ENCODE measurements around the gene HOXA10.

The HOXA10 gene

DNA sequence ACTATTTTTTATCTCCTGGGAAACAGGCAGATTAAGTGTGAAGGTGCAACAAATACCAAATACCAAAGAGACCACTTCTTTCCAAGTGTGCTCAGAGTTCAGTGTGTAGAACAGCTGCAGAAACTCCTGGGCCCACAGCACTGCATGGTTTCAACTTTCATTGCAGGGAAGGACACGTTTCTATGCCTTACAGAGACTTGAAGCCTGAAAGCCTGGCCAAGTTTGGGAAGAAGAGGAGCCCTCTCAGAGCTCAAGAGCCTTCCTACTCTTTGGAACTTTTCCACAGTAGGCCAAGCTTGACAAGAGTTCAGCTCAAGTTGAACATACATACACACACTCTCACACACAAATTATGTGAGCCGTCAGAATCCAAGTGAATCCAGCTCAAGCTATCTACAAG is 46.1 kb downstream of the HOXA10 start:
- DNase-seq, result no peak

DNA sequence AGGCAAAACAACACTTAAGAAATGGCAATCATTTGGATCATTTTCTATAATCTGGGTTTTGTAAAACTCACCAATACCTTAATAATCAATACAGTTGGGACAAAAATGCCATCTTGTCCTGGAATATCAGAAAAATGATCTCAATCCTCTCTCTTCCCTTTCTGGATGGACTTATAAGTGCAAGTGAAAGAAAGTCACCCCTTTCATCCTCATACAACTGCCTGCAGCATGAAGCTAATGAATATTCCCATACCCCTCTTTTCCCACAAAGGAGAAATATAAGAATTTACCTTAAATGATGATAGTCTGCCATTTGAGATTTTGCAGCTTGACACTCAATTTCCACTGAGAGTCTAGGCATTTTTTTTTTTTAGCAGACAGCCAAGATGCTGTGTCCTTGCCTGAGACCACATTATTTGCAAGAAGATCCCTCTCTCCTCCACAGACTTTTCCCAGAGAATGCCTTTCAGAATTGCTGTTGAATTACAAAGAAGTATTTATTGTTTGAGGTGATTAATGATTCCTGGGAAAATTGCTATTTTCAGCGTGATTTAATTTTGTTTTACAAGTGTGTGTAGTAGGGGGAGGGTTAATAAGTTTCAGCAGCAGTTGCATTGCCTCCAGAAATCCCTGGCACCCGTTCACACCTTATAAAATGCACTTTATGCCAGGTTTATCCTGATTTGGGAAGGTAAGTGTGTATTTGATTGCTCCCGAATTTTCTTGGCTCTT is 47.4 kb downstream of the HOXA10 start:
- DNase-seq, result no peak

GRCh38 chr7:27125986-27126394 is 48.1 kb downstream of the HOXA10 start:
- no peak for DNase-seq

- no peak for DNase-seq
Measured at GRCh38 chr7:27124902-27125689, 49.0 kb downstream of the HOXA10 start.

DNA sequence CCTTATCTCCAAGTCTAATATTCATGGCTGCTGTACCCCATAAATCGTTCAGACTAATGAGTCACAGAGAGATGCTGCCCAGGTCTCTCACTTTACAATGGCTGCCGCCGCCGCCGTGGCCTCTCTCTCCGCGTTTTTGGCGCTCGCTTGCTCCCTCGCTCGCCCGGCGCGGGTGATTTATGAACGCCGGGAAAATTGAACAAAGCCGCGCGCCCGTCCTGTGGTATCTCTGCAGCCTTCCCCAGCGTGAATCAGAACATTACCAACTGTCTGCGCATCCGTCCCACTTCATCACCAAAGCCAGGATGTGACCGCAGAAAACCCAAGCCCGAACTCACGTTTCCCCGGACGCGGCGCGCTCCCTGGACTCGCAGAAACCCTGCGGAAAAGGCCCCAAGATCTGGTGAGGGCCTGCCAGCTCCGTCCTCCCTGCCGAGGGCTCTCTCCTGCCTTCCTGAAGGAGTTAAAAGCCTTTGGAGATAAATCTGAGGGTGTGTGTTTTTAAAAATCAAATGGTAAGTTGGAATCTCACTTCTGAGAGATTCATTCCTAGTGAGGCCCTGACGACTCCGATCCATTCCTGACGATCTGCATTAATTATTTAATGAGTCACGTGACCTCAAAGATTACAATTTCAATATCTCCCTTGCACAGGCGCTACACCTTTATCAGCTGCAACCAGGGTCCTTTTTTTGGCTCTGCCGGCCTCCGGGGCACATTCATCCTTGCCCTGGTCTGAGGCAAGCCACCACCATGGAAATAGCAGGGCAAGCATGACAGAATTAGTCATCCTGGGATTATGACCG is 49.8 kb downstream of the HOXA10 start:
- no peak for DNase-seq

DNA sequence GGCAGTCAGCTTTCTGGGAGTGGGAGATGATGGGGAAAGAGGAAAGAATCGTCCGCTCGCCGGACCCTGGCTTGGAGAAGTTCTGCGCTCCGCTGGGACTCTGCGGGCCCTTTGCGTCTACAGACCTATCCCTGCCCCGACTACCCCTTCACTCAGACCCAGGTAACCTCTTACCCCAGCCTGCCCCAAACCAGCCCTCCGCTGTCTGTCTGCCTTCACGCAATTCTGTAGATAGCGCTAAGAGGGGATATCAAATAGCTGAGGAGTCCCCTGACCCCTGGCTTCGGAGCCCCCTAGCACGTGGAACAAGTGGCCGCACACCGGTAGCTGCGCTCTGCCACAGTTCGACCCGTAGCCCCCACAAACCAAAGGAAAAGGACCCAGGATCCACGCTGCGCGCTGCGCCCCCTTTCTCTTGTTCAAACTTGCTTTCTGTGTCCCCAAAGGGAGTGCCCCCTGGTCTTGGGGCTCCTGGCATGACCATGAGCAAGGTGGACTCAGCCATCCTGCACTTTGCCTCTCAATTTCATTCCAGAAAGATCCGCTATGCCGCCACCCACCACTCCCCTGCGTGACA is 50.6 kb downstream of the HOXA10 start:
- DNase-seq, result no peak

- no peak for DNase-seq
Measured at GRCh38 chr7:27123007-27123476, 51.1 kb downstream of the HOXA10 start.

GRCh38 chr7:27122077-27122910 is 51.8 kb downstream of the HOXA10 start:
- DNase-seq, result no peak

DNA sequence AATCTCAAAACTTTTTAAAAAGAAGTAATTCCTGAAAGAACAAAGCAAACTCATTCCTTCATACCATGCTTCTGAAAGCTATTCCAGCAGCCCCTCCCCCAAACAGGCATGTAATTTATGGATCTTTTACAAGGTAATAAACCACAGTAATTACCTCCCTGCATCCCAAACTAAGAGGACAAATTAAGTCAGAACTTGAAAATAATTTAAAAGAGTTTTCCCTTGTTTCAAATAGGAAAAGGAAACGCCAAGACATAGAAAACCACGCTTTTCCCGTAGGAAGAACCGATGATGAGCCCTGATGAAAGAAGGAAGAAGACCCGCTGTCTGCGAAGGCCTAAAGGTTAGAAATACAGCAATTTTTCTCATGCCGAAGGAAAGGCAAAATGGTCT is 52.4 kb downstream of the HOXA10 start:
- no peak for DNase-seq

Data from NCI-H1694 treated with DMSO at 0.1 percent for 48 hours (cell line).